SK-N-SH treated with all-trans-retinoic acid at 6 μM for 48 hours (cell line): ENCODE data around the gene PUDP.

Source experiments
- ATAC-seq: fragments of 200-7000 bp; cut with Tn5 transposase; 3 replicates; pipeline ENCODE4 v1.9.1; 2020; ENCODE audit warnings: mild to moderate bottlenecking, moderate library complexity
- ARNTL ChIP-seq: fragments of 450-650 bp; formaldehyde crosslinking; IDR thresholded peaks from 2 replicates; pipeline ENCODE4 v1.5.0; 2020; ENCODE audit warnings: low read depth, mild to moderate bottlenecking, moderate library complexity, borderline replicate concordance
- BACH2 ChIP-seq: fragments of 250-450 bp; sonication (Bioruptor Pico); IDR thresholded peaks from 2 replicates; pipeline ENCODE4 v1.9.0; 2021; ENCODE audit warnings: mild to moderate bottlenecking, borderline replicate concordance
- CSDC2 ChIP-seq: fragments of 250-450 bp; sonication (Bioruptor Pico); IDR thresholded peaks from 2 replicates; pipeline ENCODE4 v1.5.0; 2020; ENCODE audit warnings: mild to moderate bottlenecking, moderate library complexity
- ESRRG ChIP-seq: fragments of 250-450 bp; sonication (Bioruptor Pico); IDR thresholded peaks from 2 replicates; pipeline ENCODE4 v1.6.1; 2021; ENCODE audit warnings: mild to moderate bottlenecking
- GLIS3 ChIP-seq: fragments of 250-450 bp; sonication (Bioruptor Pico); IDR thresholded peaks from 2 replicates; pipeline ENCODE4 v1.5.0; 2020; ENCODE audit warnings: mild to moderate bottlenecking, moderate library complexity
- ISL1 ChIP-seq: fragments of 250-450 bp; sonication (Bioruptor Pico); IDR thresholded peaks from 2 replicates; pipeline ENCODE4 v2.1.2; 2022; ENCODE audit warnings: mild to moderate bottlenecking, moderate library complexity
- OSR1 ChIP-seq: fragments of 250-450 bp; sonication (Bioruptor Pico); IDR thresholded peaks from 2 replicates; pipeline ENCODE4 v1.8.0; 2022; ENCODE audit warnings: moderate library complexity, mild to moderate bottlenecking, inconsistent platforms
- PPARA ChIP-seq: fragments of 250-450 bp; sonication (Bioruptor Pico); IDR thresholded peaks from 2 replicates; pipeline ENCODE4 v1.5.0; 2020; ENCODE audit warnings: mild to moderate bottlenecking, borderline replicate concordance
- RARB ChIP-seq: fragments of 250-450 bp; sonication (Bioruptor Pico); IDR thresholded peaks from 2 replicates; pipeline ENCODE4 v1.8.0; 2021; ENCODE audit warnings: mild to moderate bottlenecking, moderate library complexity
- SNAI2 ChIP-seq: fragments of 250-450 bp; sonication (Bioruptor Pico); IDR thresholded peaks from 2 replicates; pipeline ENCODE4 v1.5.0; 2020; ENCODE audit warnings: mild to moderate bottlenecking, moderate library complexity
- TCF4 ChIP-seq: fragments of 250-450 bp; sonication (Bioruptor Pico); IDR thresholded peaks from 2 replicates; pipeline ENCODE4 v1.8.0; 2021; ENCODE audit warnings: mild to moderate bottlenecking, moderate library complexity, borderline replicate concordance
- ZC3H10 ChIP-seq: fragments of 250-450 bp; sonication (Bioruptor Pico); IDR thresholded peaks from 2 replicates; pipeline ENCODE4 v1.5.1; 2021; ENCODE audit warnings: mild to moderate bottlenecking, moderate library complexity
- ZFP3 ChIP-seq: fragments of 250-450 bp; sonication (Bioruptor Pico); IDR thresholded peaks from 2 replicates; pipeline ENCODE4 v1.5.0; 2020; ENCODE audit warnings: mild to moderate bottlenecking, moderate library complexity
- ZFP30 ChIP-seq: fragments of 450-650 bp; formaldehyde crosslinking; IDR thresholded peaks from 2 replicates; pipeline ENCODE4 v1.5.0; 2022; ENCODE audit warnings: mild to moderate bottlenecking, moderate library complexity
- ZNF565 ChIP-seq: fragments of 450-650 bp; formaldehyde crosslinking; conservative IDR thresholded peaks from 2 replicates; pipeline ENCODE4 v1.5.0; 2020; ENCODE audit warnings: low read depth, mild to moderate bottlenecking, moderate library complexity
- ZNF70 ChIP-seq: fragments of 450-650 bp; formaldehyde crosslinking; IDR thresholded peaks from 2 replicates; pipeline ENCODE4 v1.5.0; 2020; ENCODE audit warnings: mild to moderate bottlenecking, moderate library complexity
- ZNF8 ChIP-seq: fragments of 450-650 bp; formaldehyde crosslinking; IDR thresholded peaks from 2 replicates; pipeline ENCODE4 v1.5.0; 2020; ENCODE audit warnings: mild to moderate bottlenecking, moderate library complexity
- TF ChIP-seq, protein P1 (sequence below): fragments of 250-450 bp; sonication (Bioruptor Pico); IDR thresholded peaks from 2 replicates; pipeline ENCODE4 v1.8.0; 2021; ENCODE audit warnings: low read depth, mild to moderate bottlenecking, moderate library complexity, borderline replicate concordance
- TF ChIP-seq, protein P2 (sequence below): fragments of 250-450 bp; sonication (Bioruptor Pico); IDR thresholded peaks from 2 replicates; pipeline ENCODE4 v1.8.0; 2020; ENCODE audit warnings: mild to moderate bottlenecking, moderate library complexity, borderline replicate concordance
- TF ChIP-seq, protein P3 (sequence below): fragments of 250-450 bp; sonication (Bioruptor Pico); IDR thresholded peaks from 2 replicates; pipeline ENCODE4 v1.5.1; 2021; ENCODE audit warnings: mild to moderate bottlenecking, moderate library complexity
- TF ChIP-seq, protein P4 (sequence below): fragments of 250-450 bp; sonication (Bioruptor Pico); IDR thresholded peaks from 2 replicates; pipeline ENCODE4 v1.5.0; 2020; ENCODE audit warnings: mild to moderate bottlenecking, moderate library complexity
- TF ChIP-seq, protein P5 (sequence below): fragments of 250-450 bp; sonication (Bioruptor Pico); IDR thresholded peaks from 2 replicates; pipeline ENCODE4 v1.5.1; 2020; ENCODE audit warnings: low read depth, mild to moderate bottlenecking, moderate library complexity

PUDP gene

DNA sequence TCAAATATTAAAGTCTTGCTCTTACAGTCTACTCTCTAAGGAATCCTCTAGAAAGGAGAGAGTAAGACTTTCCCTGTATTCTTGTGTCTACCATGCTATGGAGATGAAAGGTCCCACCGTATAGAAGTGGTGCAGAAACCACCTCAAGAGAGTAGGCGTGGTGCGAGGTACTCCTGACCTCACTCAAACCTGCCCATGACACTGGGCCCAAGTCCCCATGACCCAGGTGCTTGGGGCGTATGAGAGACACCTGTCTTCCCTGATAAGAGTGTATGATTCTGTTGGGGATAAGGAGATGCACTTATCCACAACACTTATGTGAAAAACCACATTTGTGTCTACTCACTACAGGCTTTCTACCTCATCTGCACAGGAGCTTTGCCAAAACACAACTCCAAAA is 55.4 kb downstream of the PUDP start:
- TF ChIP-seq ZNF8 (CRISPR knock-in tag) (no peak), OSR1 (CRISPR knock-in tag) (no peak), ISL1 (CRISPR knock-in tag) (no peak), RARB (no peak), ZFP3 (CRISPR knock-in tag) (no peak), ESRRG (CRISPR knock-in tag) (no peak), GLIS3 (CRISPR knock-in tag) (no peak), PPARA (no peak), ZNF565 (CRISPR knock-in tag) (no peak), TCF4 (no peak), CSDC2 (CRISPR knock-in tag) (no peak), ARNTL (no peak), ZC3H10 (CRISPR knock-in tag) (no peak)
- TF ChIP-seq, protein P1, sequence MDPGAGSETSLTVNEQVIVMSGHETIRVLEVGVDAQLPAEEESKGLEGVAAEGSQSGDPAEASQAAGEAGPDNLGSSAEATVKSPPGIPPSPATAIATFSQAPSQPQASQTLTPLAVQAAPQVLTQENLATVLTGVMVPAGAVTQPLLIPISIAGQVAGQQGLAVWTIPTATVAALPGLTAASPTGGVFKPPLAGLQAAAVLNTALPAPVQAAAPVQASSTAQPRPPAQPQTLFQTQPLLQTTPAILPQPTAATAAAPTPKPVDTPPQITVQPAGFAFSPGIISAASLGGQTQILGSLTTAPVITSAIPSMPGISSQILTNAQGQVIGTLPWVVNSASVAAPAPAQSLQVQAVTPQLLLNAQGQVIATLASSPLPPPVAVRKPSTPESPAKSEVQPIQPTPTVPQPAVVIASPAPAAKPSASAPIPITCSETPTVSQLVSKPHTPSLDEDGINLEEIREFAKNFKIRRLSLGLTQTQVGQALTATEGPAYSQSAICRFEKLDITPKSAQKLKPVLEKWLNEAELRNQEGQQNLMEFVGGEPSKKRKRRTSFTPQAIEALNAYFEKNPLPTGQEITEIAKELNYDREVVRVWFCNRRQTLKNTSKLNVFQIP (CRISPR knock-in tag), result no peak
- TF ChIP-seq, protein P2, sequence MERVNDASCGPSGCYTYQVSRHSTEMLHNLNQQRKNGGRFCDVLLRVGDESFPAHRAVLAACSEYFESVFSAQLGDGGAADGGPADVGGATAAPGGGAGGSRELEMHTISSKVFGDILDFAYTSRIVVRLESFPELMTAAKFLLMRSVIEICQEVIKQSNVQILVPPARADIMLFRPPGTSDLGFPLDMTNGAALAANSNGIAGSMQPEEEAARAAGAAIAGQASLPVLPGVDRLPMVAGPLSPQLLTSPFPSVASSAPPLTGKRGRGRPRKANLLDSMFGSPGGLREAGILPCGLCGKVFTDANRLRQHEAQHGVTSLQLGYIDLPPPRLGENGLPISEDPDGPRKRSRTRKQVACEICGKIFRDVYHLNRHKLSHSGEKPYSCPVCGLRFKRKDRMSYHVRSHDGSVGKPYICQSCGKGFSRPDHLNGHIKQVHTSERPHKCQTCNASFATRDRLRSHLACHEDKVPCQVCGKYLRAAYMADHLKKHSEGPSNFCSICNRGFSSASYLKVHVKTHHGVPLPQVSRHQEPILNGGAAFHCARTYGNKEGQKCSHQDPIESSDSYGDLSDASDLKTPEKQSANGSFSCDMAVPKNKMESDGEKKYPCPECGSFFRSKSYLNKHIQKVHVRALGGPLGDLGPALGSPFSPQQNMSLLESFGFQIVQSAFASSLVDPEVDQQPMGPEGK (CRISPR knock-in tag), result no peak
- TF ChIP-seq, protein P3, sequence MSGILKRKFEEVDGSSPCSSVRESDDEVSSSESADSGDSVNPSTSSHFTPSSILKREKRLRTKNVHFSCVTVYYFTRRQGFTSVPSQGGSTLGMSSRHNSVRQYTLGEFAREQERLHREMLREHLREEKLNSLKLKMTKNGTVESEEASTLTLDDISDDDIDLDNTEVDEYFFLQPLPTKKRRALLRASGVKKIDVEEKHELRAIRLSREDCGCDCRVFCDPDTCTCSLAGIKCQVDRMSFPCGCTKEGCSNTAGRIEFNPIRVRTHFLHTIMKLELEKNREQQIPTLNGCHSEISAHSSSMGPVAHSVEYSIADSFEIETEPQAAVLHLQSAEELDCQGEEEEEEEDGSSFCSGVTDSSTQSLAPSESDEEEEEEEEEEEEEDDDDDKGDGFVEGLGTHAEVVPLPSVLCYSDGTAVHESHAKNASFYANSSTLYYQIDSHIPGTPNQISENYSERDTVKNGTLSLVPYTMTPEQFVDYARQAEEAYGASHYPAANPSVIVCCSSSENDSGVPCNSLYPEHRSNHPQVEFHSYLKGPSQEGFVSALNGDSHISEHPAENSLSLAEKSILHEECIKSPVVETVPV (CRISPR knock-in tag), result no peak
- TF ChIP-seq, protein P4, sequence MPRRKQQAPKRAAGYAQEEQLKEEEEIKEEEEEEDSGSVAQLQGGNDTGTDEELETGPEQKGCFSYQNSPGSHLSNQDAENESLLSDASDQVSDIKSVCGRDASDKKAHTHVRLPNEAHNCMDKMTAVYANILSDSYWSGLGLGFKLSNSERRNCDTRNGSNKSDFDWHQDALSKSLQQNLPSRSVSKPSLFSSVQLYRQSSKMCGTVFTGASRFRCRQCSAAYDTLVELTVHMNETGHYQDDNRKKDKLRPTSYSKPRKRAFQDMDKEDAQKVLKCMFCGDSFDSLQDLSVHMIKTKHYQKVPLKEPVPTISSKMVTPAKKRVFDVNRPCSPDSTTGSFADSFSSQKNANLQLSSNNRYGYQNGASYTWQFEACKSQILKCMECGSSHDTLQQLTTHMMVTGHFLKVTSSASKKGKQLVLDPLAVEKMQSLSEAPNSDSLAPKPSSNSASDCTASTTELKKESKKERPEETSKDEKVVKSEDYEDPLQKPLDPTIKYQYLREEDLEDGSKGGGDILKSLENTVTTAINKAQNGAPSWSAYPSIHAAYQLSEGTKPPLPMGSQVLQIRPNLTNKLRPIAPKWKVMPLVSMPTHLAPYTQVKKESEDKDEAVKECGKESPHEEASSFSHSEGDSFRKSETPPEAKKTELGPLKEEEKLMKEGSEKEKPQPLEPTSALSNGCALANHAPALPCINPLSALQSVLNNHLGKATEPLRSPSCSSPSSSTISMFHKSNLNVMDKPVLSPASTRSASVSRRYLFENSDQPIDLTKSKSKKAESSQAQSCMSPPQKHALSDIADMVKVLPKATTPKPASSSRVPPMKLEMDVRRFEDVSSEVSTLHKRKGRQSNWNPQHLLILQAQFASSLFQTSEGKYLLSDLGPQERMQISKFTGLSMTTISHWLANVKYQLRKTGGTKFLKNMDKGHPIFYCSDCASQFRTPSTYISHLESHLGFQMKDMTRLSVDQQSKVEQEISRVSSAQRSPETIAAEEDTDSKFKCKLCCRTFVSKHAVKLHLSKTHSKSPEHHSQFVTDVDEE (CRISPR knock-in tag), result no peak
- TF ChIP-seq, protein P5, sequence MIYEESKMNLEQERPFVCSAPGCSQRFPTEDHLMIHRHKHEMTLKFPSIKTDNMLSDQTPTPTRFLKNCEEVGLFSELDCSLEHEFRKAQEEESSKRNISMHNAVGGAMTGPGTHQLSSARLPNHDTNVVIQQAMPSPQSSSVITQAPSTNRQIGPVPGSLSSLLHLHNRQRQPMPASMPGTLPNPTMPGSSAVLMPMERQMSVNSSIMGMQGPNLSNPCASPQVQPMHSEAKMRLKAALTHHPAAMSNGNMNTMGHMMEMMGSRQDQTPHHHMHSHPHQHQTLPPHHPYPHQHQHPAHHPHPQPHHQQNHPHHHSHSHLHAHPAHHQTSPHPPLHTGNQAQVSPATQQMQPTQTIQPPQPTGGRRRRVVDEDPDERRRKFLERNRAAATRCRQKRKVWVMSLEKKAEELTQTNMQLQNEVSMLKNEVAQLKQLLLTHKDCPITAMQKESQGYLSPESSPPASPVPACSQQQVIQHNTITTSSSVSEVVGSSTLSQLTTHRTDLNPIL (CRISPR knock-in tag), result no peak
- no peak for ATAC-seq

DNA sequence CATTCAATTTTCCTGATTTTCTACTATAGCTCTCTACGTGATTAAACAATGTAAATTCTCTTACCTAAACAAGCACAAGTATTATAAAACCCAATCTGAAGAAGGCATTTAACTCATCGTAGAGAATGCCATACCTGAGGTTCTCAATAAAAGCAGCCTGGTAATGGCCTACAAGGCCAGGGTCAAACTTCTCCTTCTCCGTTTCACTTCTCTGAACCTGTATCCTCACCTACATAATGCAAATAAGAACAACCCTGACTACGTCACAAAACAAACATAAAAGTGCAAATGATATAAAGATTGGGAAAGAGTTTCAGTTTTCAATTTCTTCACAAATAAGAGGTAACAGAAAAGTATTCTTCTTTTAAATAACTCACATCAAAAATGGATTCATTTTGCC is 56.0 kb downstream of the PUDP start:
- TF ChIP-seq, protein P2 (CRISPR knock-in tag), result no peak
- TF ChIP-seq BACH2 (no peak), OSR1 (CRISPR knock-in tag) (no peak), ISL1 (CRISPR knock-in tag) (no peak), SNAI2 (no peak), TCF4 (no peak), ZC3H10 (CRISPR knock-in tag) (no peak), PPARA (no peak), ZFP30 (CRISPR knock-in tag) (no peak), ESRRG (CRISPR knock-in tag) (no peak), ZFP3 (CRISPR knock-in tag) (no peak), ZNF70 (CRISPR knock-in tag) (no peak), GLIS3 (CRISPR knock-in tag) (no peak), ZNF565 (CRISPR knock-in tag) (no peak), ARNTL (no peak)
- TF ChIP-seq, protein P5 (CRISPR knock-in tag), result no peak
- TF ChIP-seq, all 23 proteins: peak for 0
- no peak for ATAC-seq
